Osteoblast (primary cell): ENCODE results near the gene KCNN3. TPM values are rescaled to one million over a fixed set of nuclear protein-coding genes. Genes with fewer than 3 reads are reported as not detected.

ENCODE experiments used
- DNase-seq: peaks from one replicate; pipeline ENCODE4 v3.0.0; 2011; ENCODE audit warnings: low spot score, mixed read lengths; ENCODE audit not compliant: insufficient read length; ENCODE audit errors: missing footprints
- H2AFZ ChIP-seq: 2 replicates; pipeline ENCODE4 v1.6.0; 2011; ENCODE audit warnings: mild to moderate bottlenecking, low read length
- H3K27ac ChIP-seq: 2 replicates; pipeline ENCODE4 v1.5.1; 2011; ENCODE audit warnings: mild to moderate bottlenecking, low read depth, low read length, moderate library complexity
- H3K27me3 ChIP-seq: 2 replicates; pipeline ENCODE4 v1.6.0; 2012; ENCODE audit warnings: mild to moderate bottlenecking, control low read depth, inconsistent platforms, low read length, moderate library complexity; ENCODE audit not compliant: insufficient read depth
- H3K36me3 ChIP-seq: 2 replicates; pipeline ENCODE4 v1.5.1; 2011; ENCODE audit warnings: mild to moderate bottlenecking, low read length, control low read depth, moderate library complexity; ENCODE audit not compliant: insufficient read depth
- H3K4me1 ChIP-seq: 2 replicates; pipeline ENCODE4 v1.5.1; 2011; ENCODE audit warnings: mild to moderate bottlenecking, low read length, control low read depth, moderate library complexity; ENCODE audit not compliant: insufficient read depth
- H3K4me2 ChIP-seq: 2 replicates; pipeline ENCODE4 v1.6.0; 2011; ENCODE audit warnings: mild to moderate bottlenecking, low read length; ENCODE audit not compliant: insufficient read depth
- H3K4me3 ChIP-seq: fragments of 200-600 bp; sonication (generic); 3 replicates; pipeline ENCODE4 v1.5.1; 2012; ENCODE audit warnings: mild to moderate bottlenecking, low read length, inconsistent platforms; ENCODE audit not compliant: insufficient read depth
- H3K79me2 ChIP-seq: 2 replicates; pipeline ENCODE4 v1.6.0; 2012; ENCODE audit warnings: mild to moderate bottlenecking, low read length, control low read depth, inconsistent platforms; ENCODE audit not compliant: insufficient read depth
- H3K9me3 ChIP-seq: 2 replicates; pipeline ENCODE4 v1.5.1; 2011; ENCODE audit warnings: low read depth, low read length, control low read depth
- H4K20me1 ChIP-seq: 2 replicates; pipeline ENCODE4 v1.6.0; 2012; ENCODE audit warnings: mild to moderate bottlenecking, low read length, control low read depth; ENCODE audit not compliant: insufficient read depth
- total RNA-seq: library from RNA; depleted of rRNA; stranded (reverse); fragments of >200 nt; gene quantifications from 2 replicates; pipeline ENCODE4 v1.2.3, GENCODE V29; 2012
- TF ChIP-seq, protein P1 (sequence below): IDR thresholded peaks from 2 replicates; pipeline ENCODE4 v1.5.1; 2011; ENCODE audit warnings: mild to moderate bottlenecking, low read depth, low read length, moderate library complexity; ENCODE audit errors: extremely low read depth

Gene KCNN3
- total RNA-seq, 1 donor: under 0.01 TPM

DNA sequence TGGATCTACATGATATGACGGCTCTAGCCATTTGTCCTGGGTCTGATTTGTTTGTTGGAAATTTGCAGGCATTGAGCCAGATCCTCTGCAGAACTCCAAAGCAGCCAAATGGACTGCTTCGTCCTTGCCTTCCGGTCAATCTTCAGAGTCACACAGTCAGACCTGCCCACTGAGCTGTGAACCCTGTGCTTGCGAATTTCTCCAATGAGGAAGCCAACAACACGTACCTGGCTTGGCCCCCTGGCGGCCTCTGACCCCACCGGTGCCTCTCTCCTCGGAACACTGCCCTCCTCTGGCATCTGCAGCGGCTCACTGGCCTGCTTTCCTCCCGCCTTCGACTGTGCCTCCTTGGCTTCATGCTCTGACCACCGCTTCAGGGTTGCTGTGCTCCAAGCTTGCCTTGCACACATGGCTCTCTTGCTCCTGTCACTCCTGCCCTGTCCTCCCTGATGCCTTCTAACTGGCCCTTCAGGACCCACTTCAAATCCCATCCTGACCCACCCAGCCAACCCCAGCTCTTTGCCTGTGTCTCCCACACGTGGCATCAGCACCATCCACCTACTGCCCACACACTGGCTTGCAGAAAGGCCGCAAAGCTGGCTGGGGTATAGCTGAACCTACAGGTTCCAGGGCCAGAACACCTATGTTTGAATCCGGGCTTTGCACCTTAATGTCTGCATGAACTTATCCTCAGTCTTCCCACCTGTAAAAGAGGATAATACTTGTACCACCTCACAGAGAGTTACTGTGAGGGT is 128.2 kb downstream of the KCNN3 start:
- Histone ChIP-seq H3K36me3 (no peaks in the 10 kb centered on the region), H4K20me1 (no peaks in the 10 kb centered on the region), H3K79me2 (no peaks in the 10 kb centered on the region), H3K4me1 (peaks cover 12% of the 10 kb centered on the region), H2AFZ (no peak overlapping the region), H3K4me3 (no peak overlapping the region), H3K4me2 (no peak overlapping the region), H3K27ac (no peak overlapping the region), H3K27me3 (peaks cover 55% of the 10 kb centered on the region), H3K9me3 (no peaks in the 10 kb centered on the region)
- TF ChIP-seq, protein P1, sequence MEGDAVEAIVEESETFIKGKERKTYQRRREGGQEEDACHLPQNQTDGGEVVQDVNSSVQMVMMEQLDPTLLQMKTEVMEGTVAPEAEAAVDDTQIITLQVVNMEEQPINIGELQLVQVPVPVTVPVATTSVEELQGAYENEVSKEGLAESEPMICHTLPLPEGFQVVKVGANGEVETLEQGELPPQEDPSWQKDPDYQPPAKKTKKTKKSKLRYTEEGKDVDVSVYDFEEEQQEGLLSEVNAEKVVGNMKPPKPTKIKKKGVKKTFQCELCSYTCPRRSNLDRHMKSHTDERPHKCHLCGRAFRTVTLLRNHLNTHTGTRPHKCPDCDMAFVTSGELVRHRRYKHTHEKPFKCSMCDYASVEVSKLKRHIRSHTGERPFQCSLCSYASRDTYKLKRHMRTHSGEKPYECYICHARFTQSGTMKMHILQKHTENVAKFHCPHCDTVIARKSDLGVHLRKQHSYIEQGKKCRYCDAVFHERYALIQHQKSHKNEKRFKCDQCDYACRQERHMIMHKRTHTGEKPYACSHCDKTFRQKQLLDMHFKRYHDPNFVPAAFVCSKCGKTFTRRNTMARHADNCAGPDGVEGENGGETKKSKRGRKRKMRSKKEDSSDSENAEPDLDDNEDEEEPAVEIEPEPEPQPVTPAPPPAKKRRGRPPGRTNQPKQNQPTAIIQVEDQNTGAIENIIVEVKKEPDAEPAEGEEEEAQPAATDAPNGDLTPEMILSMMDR: no peak
- no peak for DNase-seq

DNA sequence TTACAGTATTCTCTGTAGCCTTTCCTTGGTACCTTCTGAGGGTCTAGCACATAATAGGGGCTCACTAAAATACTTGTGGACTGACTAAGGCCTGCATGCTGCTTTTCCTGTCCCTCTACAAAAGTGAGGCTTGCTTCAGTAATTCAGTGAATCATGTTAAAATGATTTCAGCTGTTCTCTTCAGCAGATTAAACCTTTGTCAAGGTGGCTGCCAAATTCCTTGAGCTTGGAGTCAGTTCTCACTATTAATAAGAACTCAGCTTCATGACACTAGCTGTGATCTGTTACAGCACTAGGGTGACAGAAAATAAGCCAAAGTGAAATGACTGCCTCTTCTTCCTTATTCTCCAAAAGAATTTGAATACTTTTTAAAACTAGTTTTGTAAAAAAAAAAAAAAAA is 128.8 kb downstream of the KCNN3 start:
- Histone ChIP-seq H3K27me3 (peaks cover 49% of the 10 kb centered on the region), H3K9me3 (no peaks in the 10 kb centered on the region), H3K27ac (no peak overlapping the region), H2AFZ (no peak overlapping the region), H3K36me3 (no peaks in the 10 kb centered on the region), H3K79me2 (no peaks in the 10 kb centered on the region), H3K4me3 (no peak overlapping the region), H3K4me2 (no peak overlapping the region), H4K20me1 (no peaks in the 10 kb centered on the region), H3K4me1 (peaks cover 17% of the 10 kb centered on the region)
- TF ChIP-seq, protein P1: no peak
- no peak for DNase-seq

DNA sequence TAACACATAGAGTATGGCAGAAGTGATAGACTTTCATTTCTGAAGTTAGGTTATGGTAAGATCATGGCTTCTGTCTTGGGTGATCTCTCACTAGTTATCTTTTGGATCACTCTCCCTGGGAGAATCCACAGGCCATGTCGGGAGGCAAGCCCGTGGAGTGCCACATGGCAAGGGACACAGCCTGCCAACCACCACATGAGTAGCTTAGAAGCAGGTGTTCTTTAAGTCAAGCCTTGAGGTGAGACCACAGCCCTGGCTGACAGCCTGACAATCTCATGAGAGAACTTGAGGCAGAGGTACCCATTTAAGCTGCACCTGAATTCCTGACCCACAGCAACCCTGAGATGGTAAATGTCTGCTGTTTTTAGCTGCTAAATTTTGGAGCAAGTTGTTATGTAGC is 130.4 kb downstream of the KCNN3 start:
- Histone ChIP-seq H3K4me3 (no peak overlapping the region), H3K27me3 (peaks cover 32% of the 10 kb centered on the region), H3K4me2 (no peak overlapping the region), H2AFZ (no peak overlapping the region), H4K20me1 (no peaks in the 10 kb centered on the region), H3K27ac (no peak overlapping the region), H3K4me1 (peaks cover 18% of the 10 kb centered on the region), H3K79me2 (no peaks in the 10 kb centered on the region), H3K9me3 (no peaks in the 10 kb centered on the region), H3K36me3 (no peaks in the 10 kb centered on the region)
- DNase-seq: no peak
- TF ChIP-seq, protein P1: no peak

DNA sequence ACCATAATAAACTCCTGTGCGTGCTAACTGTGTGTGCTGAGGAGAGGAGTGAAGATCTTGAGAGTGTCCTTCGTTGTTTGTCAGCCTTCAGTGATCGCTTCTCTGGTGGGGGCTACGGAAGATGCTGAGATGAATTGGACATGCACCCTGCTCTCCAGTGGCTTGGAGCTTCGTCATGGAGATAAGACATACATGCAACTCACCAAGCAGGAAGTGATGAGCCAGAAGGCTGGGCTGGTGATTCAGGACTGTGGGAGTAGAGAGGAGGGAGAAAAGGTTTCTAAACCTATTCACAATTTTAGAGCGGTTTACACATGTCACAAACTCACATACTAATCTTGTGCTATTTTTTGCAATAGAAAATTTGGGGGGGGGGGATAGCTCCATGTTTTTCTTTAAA is 133.2 kb downstream of the KCNN3 start:
- Histone ChIP-seq H3K27ac (peak overlapping the region; percentile 50), H3K9me3 (no peaks in the 10 kb centered on the region), H3K27me3 (peaks cover 20% of the 10 kb centered on the region), H3K79me2 (no peaks in the 10 kb centered on the region), H4K20me1 (no peaks in the 10 kb centered on the region), H3K4me2 (peak overlapping the region; percentile 17), H2AFZ (no peak overlapping the region), H3K4me1 (peaks cover 15% of the 10 kb centered on the region), H3K36me3 (no peaks in the 10 kb centered on the region), H3K4me3 (no peak overlapping the region)
- TF ChIP-seq, protein P1: no peak
- peak; percentile 92 for DNase-seq
